ENCODE results near the gene MORN5. TPM values are rescaled to one million over a fixed set of nuclear protein-coding genes. Genes with fewer than 3 reads are reported as not detected.

Gene MORN5
- total and polyA plus RNA-seq, 4 donors, result not detected

DNA sequence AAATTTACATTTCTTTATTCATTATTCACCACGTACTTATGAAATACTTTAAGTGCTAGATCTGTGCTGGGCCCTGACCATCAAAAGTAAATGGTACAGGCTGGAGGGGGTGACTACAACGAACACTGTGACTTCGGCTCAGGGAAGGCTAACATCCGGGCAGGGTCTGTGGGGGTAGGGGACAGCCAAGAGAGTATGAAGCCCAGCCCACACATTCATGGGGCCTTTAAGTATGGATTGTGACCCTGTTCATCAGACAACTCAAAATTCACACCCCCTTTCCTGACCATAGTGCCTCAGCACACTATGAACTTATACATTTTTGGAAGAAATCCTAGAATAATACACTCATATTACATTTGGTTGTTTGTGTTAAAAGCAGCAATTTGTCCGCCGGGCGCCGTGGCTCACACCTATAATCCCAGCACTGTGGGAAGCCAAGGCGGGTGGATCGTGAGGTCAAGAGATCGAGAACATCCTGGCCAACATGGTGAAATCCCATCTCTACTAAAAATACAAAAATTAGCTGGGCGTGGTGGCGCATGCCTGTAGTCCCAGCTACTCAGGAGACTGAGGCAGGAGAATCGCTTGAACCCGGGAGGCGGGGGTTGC lies 33.3 kb downstream of the MORN5 start:
- Histone ChIP-seq H3K9ac (ENCODE audit: low read depth in 1 of 2, low read length in 2 of 2) (no peak overlapping the region), H3K27me3 (ENCODE audit: control insufficient read depth in 4 of 4, insufficient read depth in 4 of 4, low read length in 3 of 4) (no peaks in the 10 kb centered on the region), H3K36me3 (ENCODE audit: control insufficient read depth in 4 of 4, insufficient read depth in 3 of 4, low read depth in 1 of 4, low read length in 3 of 4) (no peaks in the 10 kb centered on the region), H3K4me1 (ENCODE audit: control insufficient read depth in 4 of 4, insufficient read depth in 4 of 4, low read length in 3 of 4) (no peaks in the 10 kb centered on the region), H3K27ac (ENCODE audit: low read depth in 1 of 2, low read length in 2 of 2) (no peak overlapping the region), H3K9me3 (ENCODE audit: control insufficient read depth in 4 of 4, low read length in 3 of 4) (no peaks in the 10 kb centered on the region), H3K4me3 (ENCODE audit: low read depth in 1 of 3, low read length in 3 of 3) (no peak overlapping the region)
- DNase-seq (ENCODE audit: low spot score), result no peak
- TF ChIP-seq, protein P1, sequence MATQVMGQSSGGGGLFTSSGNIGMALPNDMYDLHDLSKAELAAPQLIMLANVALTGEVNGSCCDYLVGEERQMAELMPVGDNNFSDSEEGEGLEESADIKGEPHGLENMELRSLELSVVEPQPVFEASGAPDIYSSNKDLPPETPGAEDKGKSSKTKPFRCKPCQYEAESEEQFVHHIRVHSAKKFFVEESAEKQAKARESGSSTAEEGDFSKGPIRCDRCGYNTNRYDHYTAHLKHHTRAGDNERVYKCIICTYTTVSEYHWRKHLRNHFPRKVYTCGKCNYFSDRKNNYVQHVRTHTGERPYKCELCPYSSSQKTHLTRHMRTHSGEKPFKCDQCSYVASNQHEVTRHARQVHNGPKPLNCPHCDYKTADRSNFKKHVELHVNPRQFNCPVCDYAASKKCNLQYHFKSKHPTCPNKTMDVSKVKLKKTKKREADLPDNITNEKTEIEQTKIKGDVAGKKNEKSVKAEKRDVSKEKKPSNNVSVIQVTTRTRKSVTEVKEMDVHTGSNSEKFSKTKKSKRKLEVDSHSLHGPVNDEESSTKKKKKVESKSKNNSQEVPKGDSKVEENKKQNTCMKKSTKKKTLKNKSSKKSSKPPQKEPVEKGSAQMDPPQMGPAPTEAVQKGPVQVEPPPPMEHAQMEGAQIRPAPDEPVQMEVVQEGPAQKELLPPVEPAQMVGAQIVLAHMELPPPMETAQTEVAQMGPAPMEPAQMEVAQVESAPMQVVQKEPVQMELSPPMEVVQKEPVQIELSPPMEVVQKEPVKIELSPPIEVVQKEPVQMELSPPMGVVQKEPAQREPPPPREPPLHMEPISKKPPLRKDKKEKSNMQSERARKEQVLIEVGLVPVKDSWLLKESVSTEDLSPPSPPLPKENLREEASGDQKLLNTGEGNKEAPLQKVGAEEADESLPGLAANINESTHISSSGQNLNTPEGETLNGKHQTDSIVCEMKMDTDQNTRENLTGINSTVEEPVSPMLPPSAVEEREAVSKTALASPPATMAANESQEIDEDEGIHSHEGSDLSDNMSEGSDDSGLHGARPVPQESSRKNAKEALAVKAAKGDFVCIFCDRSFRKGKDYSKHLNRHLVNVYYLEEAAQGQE (IDR thresholded peaks at IDR 0.05), result no peak
- TF ChIP-seq HNF4A (conservative IDR thresholded peaks at IDR 0.05) (no peak), NR2F2 (IDR thresholded peaks at IDR 0.05) (no peak), JUND (IDR thresholded peaks at IDR 0.05) (no peak), SP1 (IDR thresholded peaks at IDR 0.05) (no peak)
- TF ChIP-seq, protein P2, sequence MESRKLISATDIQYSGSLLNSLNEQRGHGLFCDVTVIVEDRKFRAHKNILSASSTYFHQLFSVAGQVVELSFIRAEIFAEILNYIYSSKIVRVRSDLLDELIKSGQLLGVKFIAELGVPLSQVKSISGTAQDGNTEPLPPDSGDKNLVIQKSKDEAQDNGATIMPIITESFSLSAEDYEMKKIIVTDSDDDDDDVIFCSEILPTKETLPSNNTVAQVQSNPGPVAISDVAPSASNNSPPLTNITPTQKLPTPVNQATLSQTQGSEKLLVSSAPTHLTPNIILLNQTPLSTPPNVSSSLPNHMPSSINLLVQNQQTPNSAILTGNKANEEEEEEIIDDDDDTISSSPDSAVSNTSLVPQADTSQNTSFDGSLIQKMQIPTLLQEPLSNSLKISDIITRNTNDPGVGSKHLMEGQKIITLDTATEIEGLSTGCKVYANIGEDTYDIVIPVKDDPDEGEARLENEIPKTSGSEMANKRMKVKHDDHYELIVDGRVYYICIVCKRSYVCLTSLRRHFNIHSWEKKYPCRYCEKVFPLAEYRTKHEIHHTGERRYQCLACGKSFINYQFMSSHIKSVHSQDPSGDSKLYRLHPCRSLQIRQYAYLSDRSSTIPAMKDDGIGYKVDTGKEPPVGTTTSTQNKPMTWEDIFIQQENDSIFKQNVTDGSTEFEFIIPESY (IDR thresholded peaks at IDR 0.05), result no peak
- WGBS, result 91% methylated on average over 16 of the region's 16 CpGs

DNA sequence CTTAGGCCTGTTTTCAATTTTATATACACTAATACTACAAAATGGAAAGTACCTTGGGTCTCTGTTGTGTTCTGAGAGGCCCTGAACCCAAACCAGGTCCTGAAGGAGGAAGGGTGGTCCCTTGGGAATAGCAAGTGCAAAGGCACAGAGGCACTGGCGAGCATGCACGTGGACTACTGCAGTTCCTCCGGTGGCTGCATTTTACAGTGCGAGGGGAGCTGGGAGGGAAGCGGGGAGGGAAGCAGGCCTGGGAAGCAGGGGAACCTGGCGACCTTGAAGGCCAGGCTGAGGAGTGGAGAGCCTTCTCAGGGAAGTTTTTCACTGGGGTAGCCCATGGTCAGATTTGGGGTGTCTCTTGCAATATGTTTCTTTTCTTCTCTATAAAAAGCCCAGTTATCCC lies 33.9 kb downstream of the MORN5 start:
- TF ChIP-seq JUND (IDR thresholded peaks at IDR 0.05), result no peak
- TF ChIP-seq, protein P1 (IDR thresholded peaks at IDR 0.05), result no peak
- TF ChIP-seq YY1 (IDR thresholded peaks at IDR 0.05), result no peak
- TF ChIP-seq, protein P3, sequence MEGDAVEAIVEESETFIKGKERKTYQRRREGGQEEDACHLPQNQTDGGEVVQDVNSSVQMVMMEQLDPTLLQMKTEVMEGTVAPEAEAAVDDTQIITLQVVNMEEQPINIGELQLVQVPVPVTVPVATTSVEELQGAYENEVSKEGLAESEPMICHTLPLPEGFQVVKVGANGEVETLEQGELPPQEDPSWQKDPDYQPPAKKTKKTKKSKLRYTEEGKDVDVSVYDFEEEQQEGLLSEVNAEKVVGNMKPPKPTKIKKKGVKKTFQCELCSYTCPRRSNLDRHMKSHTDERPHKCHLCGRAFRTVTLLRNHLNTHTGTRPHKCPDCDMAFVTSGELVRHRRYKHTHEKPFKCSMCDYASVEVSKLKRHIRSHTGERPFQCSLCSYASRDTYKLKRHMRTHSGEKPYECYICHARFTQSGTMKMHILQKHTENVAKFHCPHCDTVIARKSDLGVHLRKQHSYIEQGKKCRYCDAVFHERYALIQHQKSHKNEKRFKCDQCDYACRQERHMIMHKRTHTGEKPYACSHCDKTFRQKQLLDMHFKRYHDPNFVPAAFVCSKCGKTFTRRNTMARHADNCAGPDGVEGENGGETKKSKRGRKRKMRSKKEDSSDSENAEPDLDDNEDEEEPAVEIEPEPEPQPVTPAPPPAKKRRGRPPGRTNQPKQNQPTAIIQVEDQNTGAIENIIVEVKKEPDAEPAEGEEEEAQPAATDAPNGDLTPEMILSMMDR (IDR thresholded peaks at IDR 0.05; ENCODE audit: low read depth, low read length, missing input control), result no peak
- TF ChIP-seq NR2F2 (IDR thresholded peaks at IDR 0.05), result no peak
- TF ChIP-seq, protein P4, sequence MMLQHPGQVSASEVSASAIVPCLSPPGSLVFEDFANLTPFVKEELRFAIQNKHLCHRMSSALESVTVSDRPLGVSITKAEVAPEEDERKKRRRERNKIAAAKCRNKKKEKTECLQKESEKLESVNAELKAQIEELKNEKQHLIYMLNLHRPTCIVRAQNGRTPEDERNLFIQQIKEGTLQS (IDR thresholded peaks at IDR 0.05), result no peak
- TF ChIP-seq EGR1 (IDR thresholded peaks at IDR 0.05; ENCODE audit: low read depth in 2 of 2), result no peak
- no peak for TF ChIP-seq TAF1 (conservative IDR thresholded peaks at IDR 0.05)
- no peak for TF ChIP-seq FOXA1 (IDR thresholded peaks at IDR 0.05)
- TF ChIP-seq GABPA (IDR thresholded peaks at IDR 0.05 in 1 of 2, conservative IDR thresholded peaks at IDR 0.05 in 1 of 2), result no peak
- TF ChIP-seq, protein P2 (IDR thresholded peaks at IDR 0.05), result no peak
- no peak for TF ChIP-seq FOXA2 (IDR thresholded peaks at IDR 0.05)
- H3K4me3 ChIP-seq (ENCODE audit: low read depth in 1 of 3, low read length in 3 of 3), result no peak overlapping the region
- H3K9me3 ChIP-seq (ENCODE audit: control insufficient read depth in 4 of 4, low read length in 3 of 4), result no peaks in the 10 kb centered on the region
- no peaks in the 10 kb centered on the region for H3K4me1 ChIP-seq (ENCODE audit: control insufficient read depth in 4 of 4, insufficient read depth in 4 of 4, low read length in 3 of 4)
- H3K9ac ChIP-seq (ENCODE audit: low read depth in 1 of 2, low read length in 2 of 2), result no peak overlapping the region
- no peaks in the 10 kb centered on the region for H3K27me3 ChIP-seq (ENCODE audit: control insufficient read depth in 4 of 4, insufficient read depth in 4 of 4, low read length in 3 of 4)
- no peak for DNase-seq (ENCODE audit: low spot score)
- H3K36me3 ChIP-seq (ENCODE audit: control insufficient read depth in 4 of 4, insufficient read depth in 3 of 4, low read depth in 1 of 4, low read length in 3 of 4), result no peaks in the 10 kb centered on the region
- 87% methylated on average over 6 of the region's 6 CpGs for WGBS
- no peak overlapping the region for H3K27ac ChIP-seq (ENCODE audit: low read depth in 1 of 2, low read length in 2 of 2)

All from liver (tissue), 9 donors.